Sigmoid colon (tissue), 4 donors: Measurements from ENCODE around the gene ACADS.

ENCODE experiments used
- POLR2A ChIP-seq, 2 donors: fragments of 450-650 bp; IDR thresholded peaks; one replicate each; pipeline ENCODE4 v1.6.1; 2016; ENCODE audit warnings: antibody characterized with exemption in 2 of 2, mild to moderate bottlenecking in 2 of 2, moderate library complexity in 2 of 2
- POLR2AphosphoS5 ChIP-seq, 4 donors: sonication (generic); formaldehyde crosslinking; IDR thresholded peaks; one replicate each; pipeline ENCODE4 v1.6.1; 2017; ENCODE audit warnings: antibody characterized with exemption in 4 of 4
- TF ChIP-seq, protein P1 (sequence below), 4 experiments: fragments of 450-650 bp in 3 of 4; fragments of 200-600 bp in 1 of 4; IDR thresholded peaks; one replicate each; pipeline ENCODE4 v1.5.1; 2016 to 2019; ENCODE audit warnings: antibody characterized with exemption in 4 of 4, mild to moderate bottlenecking in 3 of 4, moderate library complexity in 2 of 4

DNA sequence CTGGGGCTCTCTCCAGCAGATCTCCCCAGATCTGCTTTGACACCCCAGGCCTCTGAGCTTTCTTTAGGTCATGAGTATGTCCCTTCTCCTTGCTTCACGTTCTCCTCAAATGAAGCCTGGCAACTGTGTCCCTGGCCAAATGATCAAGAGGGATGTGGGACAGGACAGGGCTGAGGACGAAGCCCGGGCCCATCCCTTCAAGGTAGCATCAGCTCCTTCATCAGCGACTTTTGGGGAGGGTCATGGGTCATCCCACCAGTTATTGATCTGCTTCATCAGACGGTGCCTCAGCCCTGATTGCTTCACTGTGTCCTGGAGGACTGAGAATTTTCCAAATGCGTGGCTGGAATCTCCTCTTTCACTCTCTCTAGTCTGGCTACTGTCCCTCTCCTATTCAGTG is 32.3 kb downstream of the ACADS start:
- TF ChIP-seq POLR2A (IDR thresholded peaks at IDR 0.05): no peak
- TF ChIP-seq, protein P1, sequence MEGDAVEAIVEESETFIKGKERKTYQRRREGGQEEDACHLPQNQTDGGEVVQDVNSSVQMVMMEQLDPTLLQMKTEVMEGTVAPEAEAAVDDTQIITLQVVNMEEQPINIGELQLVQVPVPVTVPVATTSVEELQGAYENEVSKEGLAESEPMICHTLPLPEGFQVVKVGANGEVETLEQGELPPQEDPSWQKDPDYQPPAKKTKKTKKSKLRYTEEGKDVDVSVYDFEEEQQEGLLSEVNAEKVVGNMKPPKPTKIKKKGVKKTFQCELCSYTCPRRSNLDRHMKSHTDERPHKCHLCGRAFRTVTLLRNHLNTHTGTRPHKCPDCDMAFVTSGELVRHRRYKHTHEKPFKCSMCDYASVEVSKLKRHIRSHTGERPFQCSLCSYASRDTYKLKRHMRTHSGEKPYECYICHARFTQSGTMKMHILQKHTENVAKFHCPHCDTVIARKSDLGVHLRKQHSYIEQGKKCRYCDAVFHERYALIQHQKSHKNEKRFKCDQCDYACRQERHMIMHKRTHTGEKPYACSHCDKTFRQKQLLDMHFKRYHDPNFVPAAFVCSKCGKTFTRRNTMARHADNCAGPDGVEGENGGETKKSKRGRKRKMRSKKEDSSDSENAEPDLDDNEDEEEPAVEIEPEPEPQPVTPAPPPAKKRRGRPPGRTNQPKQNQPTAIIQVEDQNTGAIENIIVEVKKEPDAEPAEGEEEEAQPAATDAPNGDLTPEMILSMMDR (IDR thresholded peaks at IDR 0.05): no peak
- no peak for TF ChIP-seq POLR2AphosphoS5 (IDR thresholded peaks at IDR 0.05)
